Sigmoid colon (tissue), 4 donors: Measurements from ENCODE around the gene KLHL29.

Source experiments
- EP300 ChIP-seq, 4 donors: sonication (generic); formaldehyde crosslinking; IDR thresholded peaks; one replicate each; pipeline ENCODE4 v1.6.1; 2017; ENCODE audit warnings: antibody characterized with exemption in 4 of 4
- POLR2A ChIP-seq, 2 donors: fragments of 450-650 bp; IDR thresholded peaks; one replicate each; pipeline ENCODE4 v1.6.1; 2016; ENCODE audit warnings: antibody characterized with exemption in 2 of 2, mild to moderate bottlenecking in 2 of 2, moderate library complexity in 2 of 2
- TF ChIP-seq, protein P1 (sequence below), 4 experiments: fragments of 450-650 bp in 3 of 4; fragments of 200-600 bp in 1 of 4; IDR thresholded peaks; one replicate each; pipeline ENCODE4 v1.5.1; 2016 to 2019; ENCODE audit warnings: antibody characterized with exemption in 4 of 4, mild to moderate bottlenecking in 3 of 4, moderate library complexity in 2 of 4

DNA sequence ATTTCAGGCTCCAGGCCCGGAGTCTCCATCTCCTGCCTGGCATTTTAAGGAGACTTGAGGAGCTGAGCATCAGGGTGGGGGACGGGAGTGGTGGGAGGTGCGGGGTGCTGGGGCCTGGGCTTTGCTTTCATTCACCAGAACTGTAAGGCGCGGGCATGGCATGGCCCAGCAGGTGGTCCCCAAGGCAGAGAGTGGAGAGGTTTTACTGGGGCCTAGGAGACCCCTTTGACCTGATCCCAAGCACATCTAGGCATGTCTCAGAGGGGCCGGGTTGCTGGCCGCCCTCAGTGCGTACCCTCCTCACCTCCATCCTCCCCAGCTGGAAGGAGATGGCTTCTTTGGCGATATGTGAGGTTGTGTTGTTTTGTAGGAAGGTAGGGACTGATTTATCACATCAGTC is 172.5 kb downstream of the KLHL29 start:
- TF ChIP-seq POLR2A (IDR thresholded peaks at IDR 0.05), result no peak
- TF ChIP-seq, protein P1, sequence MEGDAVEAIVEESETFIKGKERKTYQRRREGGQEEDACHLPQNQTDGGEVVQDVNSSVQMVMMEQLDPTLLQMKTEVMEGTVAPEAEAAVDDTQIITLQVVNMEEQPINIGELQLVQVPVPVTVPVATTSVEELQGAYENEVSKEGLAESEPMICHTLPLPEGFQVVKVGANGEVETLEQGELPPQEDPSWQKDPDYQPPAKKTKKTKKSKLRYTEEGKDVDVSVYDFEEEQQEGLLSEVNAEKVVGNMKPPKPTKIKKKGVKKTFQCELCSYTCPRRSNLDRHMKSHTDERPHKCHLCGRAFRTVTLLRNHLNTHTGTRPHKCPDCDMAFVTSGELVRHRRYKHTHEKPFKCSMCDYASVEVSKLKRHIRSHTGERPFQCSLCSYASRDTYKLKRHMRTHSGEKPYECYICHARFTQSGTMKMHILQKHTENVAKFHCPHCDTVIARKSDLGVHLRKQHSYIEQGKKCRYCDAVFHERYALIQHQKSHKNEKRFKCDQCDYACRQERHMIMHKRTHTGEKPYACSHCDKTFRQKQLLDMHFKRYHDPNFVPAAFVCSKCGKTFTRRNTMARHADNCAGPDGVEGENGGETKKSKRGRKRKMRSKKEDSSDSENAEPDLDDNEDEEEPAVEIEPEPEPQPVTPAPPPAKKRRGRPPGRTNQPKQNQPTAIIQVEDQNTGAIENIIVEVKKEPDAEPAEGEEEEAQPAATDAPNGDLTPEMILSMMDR (IDR thresholded peaks at IDR 0.05), result no peak
- TF ChIP-seq EP300 (IDR thresholded peaks at IDR 0.05), result no peak
